CD4-positive, alpha-beta memory T cell (primary cell): ENCODE data around the gene PARP11. TPM values are rescaled to one million over a fixed set of nuclear protein-coding genes. Genes with fewer than 3 reads are reported as not detected.

Experiments
- CTCF ChIA-PET: fragments of 350-600 bp; sonication (Branson Sonifier 250); formaldehyde crosslinking; loops from one replicate; lab custom pipeline; 2021; ENCODE audit warnings: inconsistent platforms; ENCODE audit not compliant: partially characterized antibody; lab: Charles Lee
- POLR2A ChIA-PET: fragments of 350-600 bp; sonication (Branson Sonifier 250); formaldehyde crosslinking; loops from one replicate; lab custom pipeline; 2021; ENCODE audit not compliant: partially characterized antibody; lab: Charles Lee
- DNase-seq, 5 donors: peaks; one replicate each; pipeline versions ENCODE4 v3.0.0 to v3.0.0-alpha.2; 2020 to 2022; ENCODE audit warnings: mixed read lengths in 1 of 5
- H3K27ac ChIP-seq: one replicate; pipeline ENCODE4 v1.7.0; 2013; ENCODE audit warnings: low read depth, low read length
- H3K27me3 ChIP-seq: 2 replicates; pipeline ENCODE4 v1.7.0; 2013; ENCODE audit warnings: mild to moderate bottlenecking, low read length, moderate library complexity; ENCODE audit not compliant: insufficient read depth
- H3K36me3 ChIP-seq: 2 replicates; pipeline ENCODE4 v1.7.0; 2013; ENCODE audit warnings: mild to moderate bottlenecking, low read length, moderate library complexity; ENCODE audit not compliant: insufficient read depth
- H3K4me1 ChIP-seq: 2 replicates; pipeline ENCODE4 v1.7.0; 2013; ENCODE audit warnings: mild to moderate bottlenecking, low read length, moderate library complexity; ENCODE audit not compliant: insufficient read depth
- H3K4me3 ChIP-seq, 2 donors: one replicate each; pipeline ENCODE4 v1.7.0; 2013; ENCODE audit warnings: low read length in 2 of 2, mild to moderate bottlenecking in 1 of 2
- H3K9me3 ChIP-seq, 2 donors: one replicate each; pipeline ENCODE4 v1.7.0; 2013; ENCODE audit warnings: low read length in 2 of 2, control low read depth in 1 of 2; ENCODE audit not compliant: control insufficient read depth in 1 of 2
- H3K27ac Mint-ChIP-seq, 7 donors: one replicate each; pipeline ENCODE4 v1.8.0; 2020 to 2021; ENCODE audit warnings: mixed read lengths in 7 of 7, mild to moderate bottlenecking in 6 of 7, inconsistent platforms in 3 of 7, moderate library complexity in 3 of 7
- H3K27me3 Mint-ChIP-seq, 2 donors: one replicate each; pipeline ENCODE4 v1.8.0; 2020 to 2021; ENCODE audit warnings: mixed read lengths in 2 of 2
- H3K36me3 Mint-ChIP-seq, 2 donors: one replicate each; pipeline ENCODE4 v1.8.0; 2020 to 2021; ENCODE audit warnings: mixed read lengths in 2 of 2, inconsistent platforms in 1 of 2, mild to moderate bottlenecking in 1 of 2
- H3K4me1 Mint-ChIP-seq, 4 donors: one replicate each; pipeline ENCODE4 v1.8.0; 2020 to 2021; ENCODE audit warnings: mixed read lengths in 4 of 4, mild to moderate bottlenecking in 1 of 4
- H3K4me3 Mint-ChIP-seq, 8 donors: one replicate each; pipeline ENCODE4 v1.8.0; 2020 to 2021; ENCODE audit warnings: mixed read lengths in 8 of 8, mild to moderate bottlenecking in 7 of 8, moderate library complexity in 6 of 8, inconsistent platforms in 3 of 8
- H3K9me3 Mint-ChIP-seq, 8 donors: one replicate each; pipeline ENCODE4 v1.8.0; 2020 to 2021; ENCODE audit warnings: mixed read lengths in 8 of 8, mild to moderate bottlenecking in 5 of 8, inconsistent platforms in 3 of 8, moderate library complexity in 1 of 8
- intact Hi-C: fragments of 100-400 bp; cut with micrococcal nuclease; formaldehyde crosslinking; loops from one replicate; pipeline ENCODE4 v1.15.1; 2023
- polyA plus RNA-seq, 2 donors: library from polyadenylated mRNA; unstranded; fragments of 300-500 nt; fragmentation: Illumina TruSeq; gene quantifications; one replicate each; pipeline ENCODE4 v1.2.3, GENCODE V29; 2021
- total RNA-seq, 2 experiments: library from RNA; stranded (reverse); gene quantifications; one replicate each; pipeline ENCODE4 v1.2.3, GENCODE V29; 2021

PARP11 gene
- total and polyA plus RNA-seq, 4 experiments from 2014 or later = 7.6 to 39.9 (median 22.2) TPM

- peak; percentile 54 to 60 (median 59) for DNase-seq
- peaks cover 22 to 41% of the 10 kb centered on the region in 2 donors for H3K36me3 Mint-ChIP-seq
- peaks cover 7% of the 10 kb centered on the region for H3K36me3 ChIP-seq
- no peak overlapping the region for H3K27ac ChIP-seq
- H3K9me3 Mint-ChIP-seq = no peaks in the 10 kb centered on the region
- POLR2A ChIA-PET = interaction anchor here (1.5 kb wide), 1 partner anchor 505 kb away, joined by 3 read pairs; no protein-coding TSS in a partner anchor
- H3K27ac Mint-ChIP-seq = peak overlapping the region in 1 of 7 donors; percentile 9
- no peaks in the 10 kb centered on the region for H3K27me3 Mint-ChIP-seq
- no peak overlapping the region for H3K4me3 Mint-ChIP-seq
- H3K27me3 ChIP-seq = no peaks in the 10 kb centered on the region
- H3K4me1 Mint-ChIP-seq = peaks cover 0 to 3% (median 2%) of the 10 kb centered on the region in 4 donors
- H3K4me1 ChIP-seq = no peaks in the 10 kb centered on the region
- intact Hi-C loops = loop anchor here (1.0 kb wide), 1 partner anchor 146 kb away; no protein-coding TSS in a partner anchor
- H3K4me3 ChIP-seq = no peak overlapping the region
- H3K9me3 ChIP-seq = no peaks in the 10 kb centered on the region
- CTCF ChIA-PET = interaction anchor here (0.6 to 10.4 kb wide), 26 partner anchors 9 to 529 kb away, joined by 3 to 222 read pairs (median 4); partner anchors contain the start of gene PRMT8
Observed at GRCh38 chr12:3803865-3804472, 69.2 kb downstream of the PARP11 start.

DNA sequence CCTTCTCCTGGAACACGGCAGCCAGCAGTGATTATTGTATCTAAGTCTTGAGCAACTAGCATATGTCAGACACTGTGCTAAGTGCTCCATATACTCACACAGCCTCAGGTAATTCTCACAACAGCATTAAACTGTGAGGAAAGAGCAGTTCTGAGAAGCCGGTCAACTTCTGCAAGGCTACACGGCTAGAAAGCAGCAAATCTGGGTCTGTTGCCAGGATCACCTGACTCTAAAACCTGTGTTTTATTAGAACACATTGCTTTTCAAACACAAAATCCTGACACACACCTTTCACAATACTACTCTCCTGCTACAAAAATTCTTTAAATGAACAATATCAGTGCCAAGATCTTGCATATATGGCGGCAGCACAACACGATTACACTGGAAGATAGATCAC lies 70.5 kb downstream of the PARP11 start:
- no peak for DNase-seq
- Mint-ChIP-seq H3K36me3 (peaks cover 31 to 41% of the 10 kb centered on the region in 2 donors), H3K9me3 (no peaks in the 10 kb centered on the region), H3K27me3 (no peaks in the 10 kb centered on the region), H3K27ac (no peak overlapping the region), H3K4me3 (no peak overlapping the region), H3K4me1 (peaks cover 0 to 3% (median 2%) of the 10 kb centered on the region in 4 donors)
- H3K4me3 ChIP-seq = no peak overlapping the region
- ChIA-PET POLR2A (no interaction called here), CTCF (interaction anchor here (1.4 to 10.4 kb wide), 9 partner anchors 13 to 504 kb away, joined by 3 to 222 read pairs (median 7); no protein-coding TSS in a partner anchor)
- no peaks in the 10 kb centered on the region for H3K27me3 ChIP-seq
- H3K36me3 ChIP-seq = peaks cover 18% of the 10 kb centered on the region
- H3K9me3 ChIP-seq = no peaks in the 10 kb centered on the region
- no peaks in the 10 kb centered on the region for H3K4me1 ChIP-seq
- intact Hi-C loops = no loop called here
- H3K27ac ChIP-seq = no peak overlapping the region

GRCh38 chr12:3797531-3798048 lies 75.6 kb downstream of the PARP11 start:
- H3K4me3 Mint-ChIP-seq = no peak overlapping the region
- DNase-seq = no peak
- ChIA-PET CTCF (interaction anchor here (4.5 kb wide), 1 partner anchor 497 kb away, joined by 57 read pairs; no protein-coding TSS in a partner anchor), POLR2A (no interaction called here)
- no peaks in the 10 kb centered on the region for H3K9me3 Mint-ChIP-seq
- peaks cover 31 to 43% of the 10 kb centered on the region in 2 donors for H3K36me3 Mint-ChIP-seq
- no peaks in the 10 kb centered on the region for H3K27me3 Mint-ChIP-seq
- Histone ChIP-seq H3K4me1 (no peaks in the 10 kb centered on the region), H3K27me3 (no peaks in the 10 kb centered on the region), H3K36me3 (peaks cover 14% of the 10 kb centered on the region), H3K9me3 (no peaks in the 10 kb centered on the region), H3K4me3 (no peak overlapping the region), H3K27ac (no peak overlapping the region)
- H3K4me1 Mint-ChIP-seq = peaks cover 0 to 3% (median 2%) of the 10 kb centered on the region in 4 donors
- intact Hi-C loops = no loop called here
- no peak overlapping the region for H3K27ac Mint-ChIP-seq

DNA sequence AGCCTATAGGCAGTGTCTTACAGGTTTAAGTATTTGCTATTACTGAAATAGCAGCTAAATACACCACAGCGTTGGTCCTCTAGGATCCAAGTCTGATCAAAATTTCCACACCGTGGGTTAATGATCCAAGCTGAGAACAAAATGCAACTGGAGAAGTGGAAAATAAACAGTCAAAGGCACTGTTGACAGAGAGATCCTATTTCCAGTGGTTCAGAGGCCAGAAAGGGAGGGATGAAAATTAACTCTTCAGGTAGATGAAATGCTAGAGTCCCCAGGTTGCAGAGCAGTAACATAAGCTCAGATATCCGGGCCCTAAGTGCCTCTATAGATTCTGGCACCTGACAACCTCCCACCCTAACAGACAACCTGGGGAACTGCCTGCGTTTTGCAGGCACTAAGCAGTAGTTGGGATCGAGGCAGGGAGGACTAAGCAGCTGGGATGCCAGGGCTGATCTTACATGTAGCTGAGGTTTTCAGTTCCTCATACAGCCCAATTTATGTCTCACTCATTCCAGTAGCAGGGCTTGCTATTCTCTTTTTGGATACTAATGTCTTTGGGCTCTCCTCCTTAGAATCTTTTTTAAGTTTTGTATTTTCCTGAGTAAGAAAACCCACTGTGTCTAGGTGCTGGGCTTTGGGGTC lies 77.6 kb downstream of the PARP11 start:
- POLR2A ChIA-PET = no interaction called here
- CTCF ChIA-PET = interaction anchor here (2.2 kb wide), 2 partner anchors 9 to 496 kb away, joined by 10 to 15 read pairs; no protein-coding TSS in a partner anchor

DNA sequence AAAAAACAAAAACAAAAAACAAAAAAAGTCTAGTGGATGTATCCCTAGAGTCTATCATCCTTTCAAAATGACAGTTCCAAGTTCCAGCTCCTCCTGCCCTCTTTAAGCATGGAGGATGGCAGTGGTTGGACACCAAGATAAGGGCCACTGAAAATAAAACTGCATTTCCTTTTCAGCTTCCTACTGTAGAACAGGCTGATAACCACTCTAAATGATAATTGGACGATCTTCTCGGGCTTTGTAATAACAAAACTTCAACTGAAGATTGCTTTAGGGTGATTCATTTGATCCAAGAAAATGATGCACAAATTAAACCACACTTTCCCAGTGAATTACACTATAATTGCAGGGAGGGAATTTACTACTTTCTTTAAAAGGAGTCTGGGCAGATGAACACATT lies 78.1 kb downstream of the PARP11 start:
- intact Hi-C loops = no loop called here
- Mint-ChIP-seq H3K27me3 (no peaks in the 10 kb centered on the region), H3K36me3 (peaks cover 26 to 45% of the 10 kb centered on the region in 2 donors), H3K4me1 (peaks cover 0 to 3% (median 0%) of the 10 kb centered on the region in 4 donors), H3K9me3 (no peaks in the 10 kb centered on the region), H3K4me3 (no peak overlapping the region), H3K27ac (no peak overlapping the region)
- Histone ChIP-seq H3K4me1 (no peaks in the 10 kb centered on the region), H3K27me3 (no peaks in the 10 kb centered on the region), H3K4me3 (no peak overlapping the region), H3K27ac (no peak overlapping the region), H3K9me3 (no peaks in the 10 kb centered on the region), H3K36me3 (peaks cover 11% of the 10 kb centered on the region)
- CTCF ChIA-PET = interaction anchor here (2.2 kb wide), 2 partner anchors 9 to 495 kb away, joined by 10 to 15 read pairs; no protein-coding TSS in a partner anchor
- POLR2A ChIA-PET = no interaction called here
- DNase-seq = no peak

More for the DNA sequence above, 77.6 kb downstream of the PARP11 start:
- Mint-ChIP-seq H3K9me3 (no peaks in the 10 kb centered on the region), H3K4me1 (peaks cover 0 to 3% (median 0%) of the 10 kb centered on the region in 4 donors), H3K27me3 (no peaks in the 10 kb centered on the region), H3K27ac (no peak overlapping the region), H3K4me3 (no peak overlapping the region), H3K36me3 (peaks cover 24 to 45% of the 10 kb centered on the region in 2 donors)
- intact Hi-C loops = no loop called here
- Histone ChIP-seq H3K4me1 (no peaks in the 10 kb centered on the region), H3K27me3 (no peaks in the 10 kb centered on the region), H3K36me3 (peaks cover 11% of the 10 kb centered on the region), H3K27ac (no peak overlapping the region), H3K4me3 (no peak overlapping the region), H3K9me3 (no peaks in the 10 kb centered on the region)
- DNase-seq = no peak

GRCh38 chr12:3792623-3793288 lies 80.4 kb downstream of the PARP11 start:
- H3K4me3 ChIP-seq = no peak overlapping the region
- H3K36me3 ChIP-seq = no peaks in the 10 kb centered on the region
- no peaks in the 10 kb centered on the region for H3K27me3 ChIP-seq
- no peak overlapping the region for H3K27ac ChIP-seq
- H3K4me1 Mint-ChIP-seq = no peaks in the 10 kb centered on the region
- H3K9me3 Mint-ChIP-seq = peaks cover 0 to 10% (median 3%) of the 10 kb centered on the region in 8 donors
- CTCF ChIA-PET = interaction anchor here (0.7 to 1.4 kb wide), 2 partner anchors 11 to 493 kb away, joined by 3 to 5 read pairs; no protein-coding TSS in a partner anchor
- no peak for DNase-seq
- no peaks in the 10 kb centered on the region for H3K4me1 ChIP-seq
- no peaks in the 10 kb centered on the region for H3K27me3 Mint-ChIP-seq
- intact Hi-C loops = no loop called here
- no peak overlapping the region for H3K27ac Mint-ChIP-seq
- no peak overlapping the region for H3K4me3 Mint-ChIP-seq
- peaks cover 30 to 42% of the 10 kb centered on the region in 2 donors for H3K36me3 Mint-ChIP-seq
- no peaks in the 10 kb centered on the region for H3K9me3 ChIP-seq
- POLR2A ChIA-PET = no interaction called here
